ENCODE results near the gene ATOH7. TPM values are rescaled to one million over a fixed set of nuclear protein-coding genes. Genes with fewer than 3 reads are reported as not detected.

The ATOH7 gene
- total and polyA plus RNA-seq, 10 donors = 0.04 to 0.10 (median 0.08) TPM; not detected in 7

DNA sequence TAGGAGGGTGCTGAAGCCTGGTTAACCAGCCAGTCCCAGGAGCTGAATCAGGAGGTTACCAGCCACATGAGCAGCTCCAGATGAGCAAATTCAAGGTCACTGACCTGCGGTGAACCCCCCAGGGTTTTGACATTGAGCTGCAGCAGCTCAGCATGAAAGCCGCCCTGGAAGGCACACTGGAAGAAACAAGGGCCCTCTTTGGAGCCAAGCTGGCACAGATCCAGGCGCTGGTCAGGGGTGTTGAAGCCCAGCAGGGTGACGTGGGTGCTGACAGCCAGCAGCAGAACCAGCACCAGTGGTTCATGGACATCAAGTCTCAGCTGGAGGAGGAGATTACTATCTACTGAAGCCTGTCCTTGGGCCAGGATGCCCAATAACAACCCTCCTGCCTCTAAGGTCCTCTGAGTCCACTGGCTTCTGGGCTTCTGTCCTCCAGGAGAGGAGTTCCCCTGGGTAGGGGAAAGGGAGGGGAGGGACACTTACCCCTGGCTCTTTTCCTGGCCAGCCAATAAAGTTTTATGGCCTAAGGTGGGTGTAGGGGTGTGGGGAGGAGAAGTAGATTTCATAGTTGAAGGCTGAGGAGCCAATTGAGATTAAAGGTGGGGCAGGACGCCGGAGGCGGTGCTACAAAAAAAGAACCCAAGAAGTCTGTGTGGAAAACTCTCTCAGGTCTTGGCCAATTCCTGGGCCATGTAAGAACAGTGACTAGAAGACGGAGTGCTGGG, 29.4 kb upstream of the ATOH7 start:
- Histone ChIP-seq H3K9me3 (peaks cover 0 to 17% (median 9%) of the 10 kb centered on the region in 8 donors), H3K27ac (no peak overlapping the region), H3K27me3 (replicated peaks in 1 of 7) (no peaks in the 10 kb centered on the region), H3K36me3 (no peaks in the 10 kb centered on the region), H3K4me1 (no peaks in the 10 kb centered on the region), H3K4me3 (no peak overlapping the region)
- TF ChIP-seq POLR2AphosphoS5 (IDR thresholded peaks at IDR 0.05) = no peak
- TF ChIP-seq POLR2A (IDR thresholded peaks at IDR 0.05) = no peak
- no peak for TF ChIP-seq CTCF (IDR thresholded peaks at IDR 0.05 in 8 of 11, conservative IDR thresholded peaks at IDR 0.05 in 3 of 11)
- DNase-seq = no peak
- WGBS, 5 donors = 90 to 95% (median 91%) methylated on average over 7 to 8 of the region's 8 CpGs
- intact Hi-C loops (cut with DNase I; ENCODE audit: low total_unique reads) = no loop called here

DNA sequence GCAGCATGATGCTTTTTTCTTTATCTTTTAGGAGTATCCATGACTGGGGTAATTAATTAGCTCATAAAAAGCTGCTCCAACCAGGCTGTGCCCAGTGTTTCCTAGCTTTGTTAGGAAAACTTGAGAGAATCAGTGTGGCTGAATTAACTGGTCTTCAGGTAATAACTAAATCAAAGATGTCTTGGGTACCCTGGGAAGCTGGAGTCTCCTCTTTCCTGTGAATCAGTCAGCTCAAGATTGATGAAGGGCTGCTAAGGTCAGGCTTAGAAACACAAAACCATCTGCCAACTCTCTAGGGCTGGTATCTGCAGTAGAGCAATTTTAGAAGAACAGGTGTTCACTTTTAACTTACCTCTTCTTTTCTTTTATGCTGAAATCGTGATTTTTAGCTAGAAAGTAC, 21.4 kb upstream of the ATOH7 start:
- TF ChIP-seq POLR2AphosphoS5 (IDR thresholded peaks at IDR 0.05) (no peak), CTCF (IDR thresholded peaks at IDR 0.05 in 8 of 11, conservative IDR thresholded peaks at IDR 0.05 in 3 of 11) (no peak), POLR2A (IDR thresholded peaks at IDR 0.05) (no peak)
- Histone ChIP-seq H3K4me1 (peaks cover 0 to 7% (median 0%) of the 10 kb centered on the region in 6 donors), H3K27me3 (replicated peaks in 1 of 7) (no peaks in the 10 kb centered on the region), H3K36me3 (no peaks in the 10 kb centered on the region), H3K27ac (no peak overlapping the region), H3K4me3 (no peak overlapping the region), H3K9me3 (no peaks in the 10 kb centered on the region)
- WGBS, 5 donors = 24 to 63% (median 52%) methylated on average over 1 of the region's 1 CpG
- intact Hi-C loops (cut with DNase I; ENCODE audit: low total_unique reads) = no loop called here
- no peak for DNase-seq

DNA sequence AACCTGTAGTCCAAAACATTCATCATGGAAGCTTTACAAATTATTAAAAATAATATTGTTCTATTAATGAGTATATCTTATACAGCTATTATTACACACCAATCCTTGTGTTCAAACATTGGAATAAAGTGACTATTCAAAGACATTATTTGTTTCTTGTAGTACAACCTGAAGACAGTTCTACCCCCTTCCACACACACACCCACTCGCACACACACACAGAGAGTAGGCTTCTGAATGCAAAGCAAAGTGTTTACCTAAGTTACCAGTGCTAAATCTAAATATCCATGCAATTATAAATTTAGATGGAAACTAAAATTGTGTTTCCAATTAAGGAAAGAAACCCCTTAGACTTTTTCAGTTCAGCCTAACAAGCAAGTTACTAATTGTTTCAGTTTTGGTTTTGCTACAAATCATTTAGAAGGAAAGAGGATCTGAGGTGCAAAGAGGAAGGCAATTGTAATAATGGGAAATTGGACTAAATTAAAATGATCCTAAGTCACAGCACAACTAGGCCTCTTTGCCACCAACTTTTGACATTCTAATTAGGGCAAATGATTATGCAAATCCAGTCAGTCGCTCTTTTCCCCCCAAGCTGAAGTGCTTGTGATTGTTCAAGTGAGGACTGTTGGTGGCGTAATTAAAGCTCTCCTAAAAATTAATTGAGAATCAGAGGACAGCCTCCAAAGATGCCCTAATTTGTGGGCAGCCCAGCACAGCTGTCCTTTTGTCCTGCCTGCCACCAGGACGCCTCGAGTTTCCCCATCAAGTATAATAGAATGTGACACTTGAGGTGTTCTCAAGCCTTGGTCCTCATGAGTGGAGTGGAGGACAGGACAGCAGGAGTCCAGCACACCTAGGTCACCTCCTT, 19.9 kb upstream of the ATOH7 start:
- intact Hi-C loops (cut with DNase I; ENCODE audit: low total_unique reads) = no loop called here
- no peaks in the 10 kb centered on the region for H3K36me3 ChIP-seq
- 75 to 83% (median 80%) methylated on average over 5 of the region's 5 CpGs for WGBS, 5 donors

More for the DNA sequence above, 19.9 kb upstream of the ATOH7 start:
- Histone ChIP-seq H3K4me3 (no peak overlapping the region), H3K27me3 (replicated peaks in 1 of 7) (no peaks in the 10 kb centered on the region), H3K27ac (no peak overlapping the region), H3K9me3 (no peaks in the 10 kb centered on the region), H3K4me1 (peaks cover 0 to 7% (median 0%) of the 10 kb centered on the region in 6 donors)
- DNase-seq = no peak
- TF ChIP-seq POLR2A (IDR thresholded peaks at IDR 0.05) = no peak
- no peak for TF ChIP-seq CTCF (IDR thresholded peaks at IDR 0.05 in 8 of 11, conservative IDR thresholded peaks at IDR 0.05 in 3 of 11)
- TF ChIP-seq POLR2AphosphoS5 (IDR thresholded peaks at IDR 0.05) = no peak
